HepG2 (cell line): ENCODE measurements around the gene B3GALT6. TPM values are rescaled to one million over a fixed set of nuclear protein-coding genes. Genes with fewer than 3 reads are reported as not detected.
A peak's percentile ranks its signal among the peaks of the same experiment; 100 is the strongest.

Experiments used
- AKAP8 ChIP-seq: sonication (generic); formaldehyde crosslinking; IDR thresholded peaks from 2 replicates; pipeline ENCODE4 v1.5.1; 2020; ENCODE audit warnings: mild to moderate bottlenecking, missing genetic modification reagents
- BORCS8-MEF2B ChIP-seq: sonication (generic); formaldehyde crosslinking; IDR thresholded peaks from 2 replicates; pipeline ENCODE4 v1.8.0; 2022; ENCODE audit warnings: mild to moderate bottlenecking, missing genetic modification reagents
- FOXP1 ChIP-seq, 2 experiments: fragments of 450-650 bp in 1 of 2; IDR thresholded peaks; 2 replicates each; pipeline ENCODE4 v1.6.1; 2017 to 2018; ENCODE audit warnings: antibody characterized with exemption in 1 of 2
- HOXA9 ChIP-seq: sonication (generic); formaldehyde crosslinking; IDR thresholded peaks from 2 replicates; pipeline ENCODE4 v1.8.1; 2022; ENCODE audit warnings: missing genetic modification reagents, mild to moderate bottlenecking, moderate library complexity, borderline replicate concordance
- KDM6A ChIP-seq: IDR thresholded peaks from 2 replicates; pipeline ENCODE4 v1.6.1; 2016; ENCODE audit warnings: low read depth
- RFX5 ChIP-seq: IDR thresholded peaks from 2 replicates; pipeline ENCODE4 v1.6.1; 2011; ENCODE audit warnings: low read depth, low read length, improper control_type of control experiment
- ZBTB42 ChIP-seq: sonication (generic); formaldehyde crosslinking; IDR thresholded peaks from 2 replicates; pipeline ENCODE4 v1.5.0; 2020; ENCODE audit warnings: mild to moderate bottlenecking, missing genetic modification reagents
- ZFX ChIP-seq: sonication (generic); formaldehyde crosslinking; IDR thresholded peaks from 2 replicates; pipeline ENCODE4 v1.4.0; 2020; ENCODE audit warnings: mild to moderate bottlenecking, low read depth, missing genetic modification reagents, moderate library complexity
- ZNF234 ChIP-seq: sonication (generic); formaldehyde crosslinking; conservative IDR thresholded peaks from 2 replicates; pipeline ENCODE4 v1.5.1; 2020; ENCODE audit warnings: mild to moderate bottlenecking, missing genetic modification reagents
- ZNF407 ChIP-seq: sonication (generic); formaldehyde crosslinking; IDR thresholded peaks from one replicate; pipeline ENCODE4 v1.5.1; 2020; ENCODE audit warnings: mild to moderate bottlenecking, missing genetic modification reagents; ENCODE audit errors: not compliant biosample characterization
- ZNF775 ChIP-seq: sonication (generic); formaldehyde crosslinking; IDR thresholded peaks from 2 replicates; pipeline ENCODE4 v1.4.0; 2020; ENCODE audit warnings: missing genetic modification reagents, mild to moderate bottlenecking, moderate library complexity, borderline replicate concordance
- ZNF850 ChIP-seq: sonication (generic); formaldehyde crosslinking; conservative IDR thresholded peaks from 2 replicates; pipeline ENCODE4 v1.9.0; 2021; ENCODE audit warnings: mild to moderate bottlenecking, missing genetic modification reagents
- polyA plus RNA-seq, 8 experiments: library from polyadenylated mRNA; depleted of rRNA in 3 of 8; stranded (reverse) in 7 of 8; unstranded in 1 of 8; fragments of >200 nt; fragmentation: Illumina TruSeq in 4 of 8; extraction: Trizol in 4 of 8; gene quantifications; 2 replicates each; pipeline versions ENCODE4 v1.2.1 to v1.2.3, GENCODE V29; 2011 to 2016; ENCODE audit warnings: low read depth in 4 of 8, missing spikeins in 1 of 8, mixed read lengths in 1 of 8; ENCODE audit not compliant: insufficient read depth in 1 of 8
- total RNA-seq, 5 experiments: library from RNA; depleted of rRNA; stranded (reverse); fragments of >200 nt; fragmentation: Illumina TruSeq; extraction: Trizol; gene quantifications; 2 replicates each; pipeline ENCODE4 v1.2.3, GENCODE V29; 2016; ENCODE audit warnings: low read depth in 1 of 5
- TF ChIP-seq, protein P1 (sequence below): sonication (generic); formaldehyde crosslinking; IDR thresholded peaks from 2 replicates; pipeline ENCODE4 v1.4.0; 2020; ENCODE audit warnings: missing genetic modification reagents
- TF ChIP-seq, protein P2 (sequence below): sonication (generic); formaldehyde crosslinking; IDR thresholded peaks from 2 replicates; pipeline ENCODE4; 2020; ENCODE audit warnings: missing genetic modification reagents, mild to moderate bottlenecking, borderline replicate concordance

B3GALT6 gene
- total and polyA plus RNA-seq, 2 of the 13 experiments (the other 11 are each of a cell fraction or from before 2014, with no cell fraction given) = 3.9 to 14.2 TPM

DNA sequence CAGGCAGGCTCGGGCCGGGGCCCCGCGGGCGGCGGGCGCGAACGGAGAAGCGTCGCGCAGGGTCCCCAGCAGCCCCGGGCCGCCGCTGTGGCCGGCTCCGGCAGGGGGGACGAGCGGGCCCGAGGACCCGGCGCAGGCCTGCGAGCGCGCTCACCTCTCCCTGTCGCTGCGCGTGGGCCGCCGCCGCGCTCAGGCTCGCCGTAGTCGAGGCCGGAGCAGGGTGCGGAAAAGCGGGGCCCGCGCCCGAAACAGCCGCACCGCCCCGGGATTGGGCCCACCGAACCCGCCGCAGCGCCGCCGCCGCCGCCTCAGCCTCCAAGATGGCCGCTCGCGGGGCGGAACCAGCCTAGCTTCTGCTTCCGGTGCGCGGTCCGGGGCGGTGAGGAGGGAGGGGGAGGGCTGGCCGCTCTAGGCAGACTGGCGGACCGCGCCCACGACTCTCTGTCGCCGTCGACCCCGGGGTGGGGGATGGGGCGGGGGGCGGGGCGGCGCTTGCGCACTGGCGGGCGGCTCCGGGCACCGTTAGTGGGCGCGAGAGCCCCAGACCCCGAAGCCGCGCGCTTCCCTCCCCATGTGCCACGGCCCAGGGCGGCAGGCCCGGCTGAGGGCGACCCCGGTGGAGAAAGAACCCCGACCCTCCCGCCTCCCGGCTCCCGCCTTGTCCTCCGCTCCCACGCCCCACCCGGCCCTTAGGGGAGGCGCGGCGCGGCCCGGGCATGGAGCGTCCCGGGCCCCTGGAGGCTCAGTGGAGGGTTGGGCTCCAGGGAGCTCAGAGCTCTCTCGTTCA lies 41.7 kb downstream of the B3GALT6 start, which contains the start of gene UBE2J2 (continued):
- TF ChIP-seq, protein P1, sequence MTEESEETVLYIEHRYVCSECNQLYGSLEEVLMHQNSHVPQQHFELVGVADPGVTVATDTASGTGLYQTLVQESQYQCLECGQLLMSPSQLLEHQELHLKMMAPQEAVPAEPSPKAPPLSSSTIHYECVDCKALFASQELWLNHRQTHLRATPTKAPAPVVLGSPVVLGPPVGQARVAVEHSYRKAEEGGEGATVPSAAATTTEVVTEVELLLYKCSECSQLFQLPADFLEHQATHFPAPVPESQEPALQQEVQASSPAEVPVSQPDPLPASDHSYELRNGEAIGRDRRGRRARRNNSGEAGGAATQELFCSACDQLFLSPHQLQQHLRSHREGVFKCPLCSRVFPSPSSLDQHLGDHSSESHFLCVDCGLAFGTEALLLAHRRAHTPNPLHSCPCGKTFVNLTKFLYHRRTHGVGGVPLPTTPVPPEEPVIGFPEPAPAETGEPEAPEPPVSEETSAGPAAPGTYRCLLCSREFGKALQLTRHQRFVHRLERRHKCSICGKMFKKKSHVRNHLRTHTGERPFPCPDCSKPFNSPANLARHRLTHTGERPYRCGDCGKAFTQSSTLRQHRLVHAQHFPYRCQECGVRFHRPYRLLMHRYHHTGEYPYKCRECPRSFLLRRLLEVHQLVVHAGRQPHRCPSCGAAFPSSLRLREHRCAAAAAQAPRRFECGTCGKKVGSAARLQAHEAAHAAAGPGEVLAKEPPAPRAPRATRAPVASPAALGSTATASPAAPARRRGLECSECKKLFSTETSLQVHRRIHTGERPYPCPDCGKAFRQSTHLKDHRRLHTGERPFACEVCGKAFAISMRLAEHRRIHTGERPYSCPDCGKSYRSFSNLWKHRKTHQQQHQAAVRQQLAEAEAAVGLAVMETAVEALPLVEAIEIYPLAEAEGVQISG = peak; percentile 98
- TF ChIP-seq ZNF407 (peak; percentile 44), ZNF234 (peak; percentile 93), RFX5 (peak; percentile 13; the same call in 1 of the 2 replicates), BORCS8-MEF2B (CRISPR knock-in tag) (peak; percentile 84; the same call in 1 of the 2 replicates), KDM6A (CRISPR knock-in tag) (no peak), ZBTB42 (CRISPR knock-in tag) (0 out of 2 replicates have a peak, but pooled peaks have one; percentile 44), ZNF775 (CRISPR knock-in tag) (no peak), AKAP8 (CRISPR knock-in tag) (0 out of 2 replicates have a peak, but pooled peaks have one; percentile 32), ZNF850 (CRISPR knock-in tag) (peak; percentile 23; the same call in 1 of the 2 replicates), ZFX (CRISPR knock-in tag) (peak; percentile 97), HOXA9 (CRISPR knock-in tag) (0 out of 2 replicates have a peak, but pooled peaks have one; percentile 71), FOXP1 (IDR thresholded peaks at IDR 0.05) (no peak), FOXP1 (CRISPR knock-in tag; IDR thresholded peaks at IDR 0.05) (no peak)
- TF ChIP-seq, protein P2, sequence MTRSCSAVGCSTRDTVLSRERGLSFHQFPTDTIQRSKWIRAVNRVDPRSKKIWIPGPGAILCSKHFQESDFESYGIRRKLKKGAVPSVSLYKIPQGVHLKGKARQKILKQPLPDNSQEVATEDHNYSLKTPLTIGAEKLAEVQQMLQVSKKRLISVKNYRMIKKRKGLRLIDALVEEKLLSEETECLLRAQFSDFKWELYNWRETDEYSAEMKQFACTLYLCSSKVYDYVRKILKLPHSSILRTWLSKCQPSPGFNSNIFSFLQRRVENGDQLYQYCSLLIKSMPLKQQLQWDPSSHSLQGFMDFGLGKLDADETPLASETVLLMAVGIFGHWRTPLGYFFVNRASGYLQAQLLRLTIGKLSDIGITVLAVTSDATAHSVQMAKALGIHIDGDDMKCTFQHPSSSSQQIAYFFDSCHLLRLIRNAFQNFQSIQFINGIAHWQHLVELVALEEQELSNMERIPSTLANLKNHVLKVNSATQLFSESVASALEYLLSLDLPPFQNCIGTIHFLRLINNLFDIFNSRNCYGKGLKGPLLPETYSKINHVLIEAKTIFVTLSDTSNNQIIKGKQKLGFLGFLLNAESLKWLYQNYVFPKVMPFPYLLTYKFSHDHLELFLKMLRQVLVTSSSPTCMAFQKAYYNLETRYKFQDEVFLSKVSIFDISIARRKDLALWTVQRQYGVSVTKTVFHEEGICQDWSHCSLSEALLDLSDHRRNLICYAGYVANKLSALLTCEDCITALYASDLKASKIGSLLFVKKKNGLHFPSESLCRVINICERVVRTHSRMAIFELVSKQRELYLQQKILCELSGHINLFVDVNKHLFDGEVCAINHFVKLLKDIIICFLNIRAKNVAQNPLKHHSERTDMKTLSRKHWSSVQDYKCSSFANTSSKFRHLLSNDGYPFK (CRISPR knock-in tag) = peak; percentile 82; the same call in 1 of the 2 replicates
